PC-9 (cell line): ENCODE results near the gene MANF. TPM values are rescaled to one million over a fixed set of nuclear protein-coding genes. Genes with fewer than 3 reads are reported as not detected.

ENCODE experiments used
- BruUV-seq: library from RNA; stranded (reverse); fragments of 400-500 nt; replicated peaks from 2 replicates; lab custom pipeline; 2021; lab: Mats Ljungman, UMichigan
- CTCF ChIA-PET: fragments of 300-600 bp; sonication (Branson Sonifier 250); formaldehyde crosslinking; loops from one replicate; lab custom pipeline; 2022; ENCODE audit warnings: antibody characterized with exemption; lab: Charles Lee
- POLR2A ChIA-PET: fragments of 300-600 bp; sonication (Branson Sonifier 250); formaldehyde crosslinking; loops from one replicate; lab custom pipeline; 2022; ENCODE audit warnings: antibody characterized with exemption; ENCODE audit not compliant: unreplicated experiment; lab: Charles Lee
- DNase-seq, 2 experiments: peaks; one replicate each; pipeline versions ENCODE4 v3.0.0 to v3.0.0-alpha.2; 2015 to 2022; ENCODE audit warnings: mixed read lengths in 1 of 2
- H2AFZ ChIP-seq: fragments of 200-600 bp; sonication (generic); 2 replicates; pipeline ENCODE4 v1.8.1; 2017; ENCODE audit warnings: antibody characterized with exemption
- H3F3A ChIP-seq: fragments of 200-600 bp; sonication (generic); 2 replicates; pipeline ENCODE4 v1.8.1; 2017; ENCODE audit warnings: antibody characterized with exemption, mild to moderate bottlenecking, low read depth; ENCODE audit not compliant: insufficient read depth
- H3K27ac ChIP-seq: fragments of 200-600 bp; sonication (generic); 2 replicates; pipeline ENCODE4 v1.6.1; 2016; ENCODE audit warnings: mixed run types
- H3K27me3 ChIP-seq: fragments of 200-600 bp; sonication (generic); 2 replicates; pipeline ENCODE4 v1.6.1; 2016; ENCODE audit warnings: low read depth, mixed run types; ENCODE audit not compliant: insufficient read depth
- H3K36me3 ChIP-seq: fragments of 200-600 bp; sonication (generic); 2 replicates; pipeline ENCODE4 v1.6.1; 2016; ENCODE audit warnings: low read depth, mixed run types
- H3K4me1 ChIP-seq: fragments of 200-600 bp; sonication (generic); replicated peaks from 2 replicates; pipeline ENCODE4 v1.6.1; 2016; ENCODE audit warnings: mixed run types; ENCODE audit not compliant: insufficient read depth
- H3K4me2 ChIP-seq: fragments of 200-600 bp; sonication (generic); 2 replicates; pipeline ENCODE4 v1.6.1; 2017; ENCODE audit warnings: mixed run types
- H3K4me3 ChIP-seq: fragments of 200-600 bp; sonication (generic); 2 replicates; pipeline ENCODE4 v1.6.1; 2016; ENCODE audit warnings: mixed run types
- H3K79me2 ChIP-seq: fragments of 200-600 bp; sonication (generic); 2 replicates; pipeline ENCODE4 v1.6.1; 2017; ENCODE audit warnings: low read depth, mixed run types
- H3K9me2 ChIP-seq: fragments of 200-600 bp; sonication (generic); 2 replicates; pipeline ENCODE4 v1.8.1; 2017; ENCODE audit warnings: mild to moderate bottlenecking; ENCODE audit not compliant: insufficient read depth
- H3K9me3 ChIP-seq: fragments of 200-600 bp; sonication (generic); 2 replicates; pipeline ENCODE4 v1.8.1; 2016; ENCODE audit warnings: low read depth; ENCODE audit not compliant: insufficient read depth
- H4K20me1 ChIP-seq: fragments of 200-600 bp; sonication (generic); 2 replicates; pipeline ENCODE4 v1.8.1; 2017; ENCODE audit not compliant: insufficient read depth
- CTCF ChIP-seq: fragments of 200-600 bp; sonication (generic); conservative IDR thresholded peaks from 2 replicates; pipeline ENCODE4 v1.6.1; 2017; ENCODE audit warnings: mixed run types, antibody characterized with exemption, mild to moderate bottlenecking, moderate library complexity
- EZH2 ChIP-seq: fragments of 200-600 bp; sonication (generic); IDR thresholded peaks from 2 replicates; pipeline ENCODE4 v1.8.0; 2017; ENCODE audit warnings: antibody characterized with exemption, low read depth
- intact Hi-C: fragments of 100-400 bp; cut with micrococcal nuclease; formaldehyde crosslinking; loops from one replicate; pipeline ENCODE4 v1.10.0; 2022; ENCODE audit not compliant: unreplicated experiment
- total RNA-seq: library from RNA; stranded (reverse); gene quantifications from 2 replicates; pipeline ENCODE4 v1.2.3, GENCODE V29; 2021

MANF gene
- total RNA-seq, 1 experiment from 2014 or later, result 79.1 TPM

GRCh38 chr3:51338632-51339031 is 46.5 kb upstream of the MANF start:
- no peaks in the 10 kb centered on the region for H4K20me1 ChIP-seq
- CTCF ChIA-PET, result no interaction called here

GRCh38 chr3:51340013-51340829 is 44.9 kb upstream of the MANF start:
- intact Hi-C loops, result no loop called here
- no peak for TF ChIP-seq CTCF
- TF ChIP-seq EZH2, result no peak
- H3K4me2 ChIP-seq, result peak overlapping the region; percentile 64
- no peak overlapping the region for H3K4me3 ChIP-seq
- no peaks in the 10 kb centered on the region for H3K79me2 ChIP-seq
- peaks cover 54% of the 10 kb centered on the region for H3K4me1 ChIP-seq
- H3F3A ChIP-seq, result peaks cover 33% of the 10 kb centered on the region
- peak; percentile 67 to 88 for DNase-seq
- no peaks in the 10 kb centered on the region for H4K20me1 ChIP-seq
- CTCF ChIA-PET, result no interaction called here
- no peaks in the 10 kb centered on the region for H3K27me3 ChIP-seq
- POLR2A ChIA-PET, result interaction anchor here (0.6 to 0.7 kb wide), 2 partner anchors 16 to 375 kb away, joined by 3 to 4 read pairs; no protein-coding TSS in a partner anchor
- BruUV-seq, result TSS peak; percentile 99
- no peaks in the 10 kb centered on the region; the same call in 1 of the 2 replicates for H3K36me3 ChIP-seq
- peak overlapping the region; percentile 91 for H3K27ac ChIP-seq
- no peaks in the 10 kb centered on the region for H3K9me2 ChIP-seq
- no peaks in the 10 kb centered on the region for H3K9me3 ChIP-seq
- H2AFZ ChIP-seq, result peak overlapping the region; percentile 36

More at GRCh38 chr3:51338632-51339031, 46.5 kb upstream of the MANF start:
- no peaks in the 10 kb centered on the region for H3K27me3 ChIP-seq
- peaks cover 40% of the 10 kb centered on the region for H3K4me1 ChIP-seq
- H3F3A ChIP-seq, result peaks cover 21% of the 10 kb centered on the region
- peak in 1 of 2 experiments; percentile 35 for DNase-seq
- H3K4me2 ChIP-seq, result no peak overlapping the region
- POLR2A ChIA-PET, result no interaction called here
- no peak overlapping the region for H2AFZ ChIP-seq
- H3K27ac ChIP-seq, result peak overlapping the region; percentile 91; the same call in 1 of the 2 replicates
- TF ChIP-seq CTCF (no peak), EZH2 (no peak)
- intact Hi-C loops, result no loop called here
- no peaks in the 10 kb centered on the region for H3K79me2 ChIP-seq
- H3K9me3 ChIP-seq, result no peaks in the 10 kb centered on the region
- no peak overlapping the region for H3K4me3 ChIP-seq
- H3K36me3 ChIP-seq, result no peaks in the 10 kb centered on the region; the same call in 1 of the 2 replicates
- no TSS peak for BruUV-seq
- H3K9me2 ChIP-seq, result no peaks in the 10 kb centered on the region

- ChIA-PET CTCF (no interaction called here), POLR2A (interaction anchor here (0.7 kb wide), 1 partner anchor 376 kb away, joined by 4 read pairs; no protein-coding TSS in a partner anchor)
- Histone ChIP-seq H3K4me1 (peaks cover 61% of the 10 kb centered on the region), H3K27ac (peak overlapping the region; percentile 91), H3K9me2 (no peaks in the 10 kb centered on the region), H3K79me2 (no peaks in the 10 kb centered on the region), H3K4me3 (no peak overlapping the region), H3F3A (peaks cover 34% of the 10 kb centered on the region), H3K9me3 (no peaks in the 10 kb centered on the region), H3K36me3 (no peaks in the 10 kb centered on the region; the same call in 1 of the 2 replicates), H4K20me1 (no peaks in the 10 kb centered on the region), H3K27me3 (no peaks in the 10 kb centered on the region), H2AFZ (no peak overlapping the region), H3K4me2 (peak overlapping the region; percentile 64)
- BruUV-seq, result TSS peak; percentile 45
- DNase-seq, result peak in 1 of 2 experiments; percentile 23
- intact Hi-C loops, result no loop called here
- TF ChIP-seq CTCF, result no peak
- no peak for TF ChIP-seq EZH2
These were observed 44.0 kb upstream of the MANF start for GRCh38 chr3:51340989-51341636.
